NCI-H345 treated with DMSO at 0.1 percent for 48 hours (cell line): ENCODE data around the gene NFATC2.
"Not testable (repeated sequence)": the region's sequence is repeated elsewhere in the genome, so short reads cannot be mapped to it uniquely, and the experiment has no call there.

Experiments used
- DNase-seq: peaks from one replicate; lab custom pipeline; 2025; ENCODE audit not compliant: unreplicated experiment; lab: John Stamatoyannopoulos, UW

The NFATC2 gene

GRCh38 chr20:51568533-51568932 is 26.0 kb upstream of the NFATC2 start:
- not testable (repeated sequence) for DNase-seq

GRCh38 chr20:51567622-51568021 is 25.1 kb upstream of the NFATC2 start:
- DNase-seq, result no peak

GRCh38 chr20:51566594-51566993 is 24.1 kb upstream of the NFATC2 start:
- DNase-seq, result no peak

GRCh38 chr20:51565298-51566144 is 23.0 kb upstream of the NFATC2 start:
- DNase-seq, result no peak

GRCh38 chr20:51563486-51564332 is 21.2 kb upstream of the NFATC2 start:
- DNase-seq, result no peak

GRCh38 chr20:51563174-51563485 is 20.6 kb upstream of the NFATC2 start:
- no peak for DNase-seq

GRCh38 chr20:51562332-51563173 is 20.0 kb upstream of the NFATC2 start:
- peak; percentile 34 for DNase-seq

GRCh38 chr20:51562027-51562331 is 19.5 kb upstream of the NFATC2 start:
- no peak for DNase-seq

- DNase-seq, result no peak
These were observed 18.2 kb upstream of the NFATC2 start for GRCh38 chr20:51560550-51561307.

- no peak for DNase-seq
These were observed 17.5 kb upstream of the NFATC2 start for GRCh38 chr20:51560042-51560441.

GRCh38 chr20:51554538-51555165 is 12.1 kb upstream of the NFATC2 start:
- no peak for DNase-seq

- no peak for DNase-seq
These were observed 11.5 kb upstream of the NFATC2 start for GRCh38 chr20:51553897-51554486.

- no peak for DNase-seq
These were observed 8.7 kb upstream of the NFATC2 start for GRCh38 chr20:51551186-51551585.

- DNase-seq, result no peak
These were observed 7.0 kb upstream of the NFATC2 start for GRCh38 chr20:51549474-51549873.

- DNase-seq, result no peak
These were observed 5.4 kb upstream of the NFATC2 start for GRCh38 chr20:51547951-51548350.

- DNase-seq, result no peak
These were observed 3.0 kb upstream of the NFATC2 start for GRCh38 chr20:51545515-51545914.

- DNase-seq, result no peak
These were observed 886 bp upstream of the NFATC2 start for GRCh38 chr20:51543422-51543788.

GRCh38 chr20:51542033-51542570 is 417 bp downstream of the NFATC2 start:
- DNase-seq, result no peak

GRCh38 chr20:51541189-51542032 is 1.1 kb downstream of the NFATC2 start:
- peak; percentile 17 for DNase-seq
